Lower leg skin (tissue), 3 donors: Measurements from ENCODE around the gene SNX9.

ENCODE experiments used
- CTCF ChIP-seq, 3 donors: fragments of 450-650 bp; IDR thresholded peaks; one replicate each; pipeline ENCODE4 v1.5.1; 2016; ENCODE audit warnings: antibody characterized with exemption in 3 of 3, mild to moderate bottlenecking in 3 of 3, moderate library complexity in 2 of 3
- POLR2A ChIP-seq, 2 donors: fragments of 450-650 bp; IDR thresholded peaks; one replicate each; pipeline ENCODE4 v1.6.1; 2016 to 2017; ENCODE audit warnings: antibody characterized with exemption in 2 of 2, mild to moderate bottlenecking in 1 of 2, moderate library complexity in 1 of 2

- TF ChIP-seq CTCF (IDR thresholded peaks at IDR 0.05) (no peak), POLR2A (IDR thresholded peaks at IDR 0.05) (no peak)
These were observed 171.2 kb downstream of the SNX9 start for GRCh38 chr6:157994125-157994795.
